Activated B cell treated with CpG ODN at 0.5 μM for 24 hours (primary cell): ENCODE measurements around the gene KIF12. TPM values are rescaled to one million over a fixed set of nuclear protein-coding genes. Genes with fewer than 3 reads are reported as not detected.

ENCODE experiments used
- ATAC-seq: fragments of 200-7000 bp; cut with Tn5 transposase; one replicate; pipeline ENCODE4 v1.10.0; 2021; ENCODE audit warnings: low read depth, mild to moderate bottlenecking, moderate library complexity
- CTCF ChIA-PET: fragments of 350-600 bp; sonication (Branson Sonifier 250); formaldehyde crosslinking; loops from one replicate; lab custom pipeline; 2021; ENCODE audit warnings: antibody characterized with exemption; lab: Charles Lee
- POLR2A ChIA-PET: fragments of 350-600 bp; sonication (Branson Sonifier 250); formaldehyde crosslinking; loops from one replicate; lab custom pipeline; 2021; ENCODE audit warnings: antibody characterized with exemption; lab: Charles Lee
- DNase-seq: peaks from one replicate; pipeline ENCODE4 v3.0.0; 2022
- H3K27ac Mint-ChIP-seq: one replicate; pipeline ENCODE4 v1.8.0; 2020; ENCODE audit warnings: mixed read lengths
- H3K27me3 Mint-ChIP-seq: one replicate; pipeline ENCODE4 v1.8.0; 2021; ENCODE audit warnings: mixed read lengths
- H3K36me3 Mint-ChIP-seq: one replicate; pipeline ENCODE4 v1.8.0; 2021; ENCODE audit warnings: low read depth, mixed read lengths
- H3K4me1 Mint-ChIP-seq: one replicate; pipeline ENCODE4 v1.8.0; 2021; ENCODE audit warnings: mixed read lengths
- H3K4me3 Mint-ChIP-seq: one replicate; pipeline ENCODE4 v1.8.0; 2020; ENCODE audit warnings: mild to moderate bottlenecking, mixed read lengths
- H3K9me3 Mint-ChIP-seq: one replicate; pipeline ENCODE4 v1.8.0; 2020; ENCODE audit warnings: mixed read lengths
- CTCF ChIP-seq: fragments of 200-600 bp; IDR thresholded peaks from one replicate; pipeline ENCODE4 v1.8.0; 2022; ENCODE audit warnings: antibody characterized with exemption, mild to moderate bottlenecking
- intact Hi-C: fragments of 100-400 bp; cut with micrococcal nuclease; formaldehyde crosslinking; loops from one replicate; pipeline ENCODE4 v1.15.1; 2024
- total RNA-seq: library from RNA; stranded (reverse); gene quantifications from 2 replicates; pipeline ENCODE4 v1.2.3, GENCODE V29; 2022

The KIF12 gene
- total RNA-seq, 1 donor from 2014 or later, result not detected

GRCh38 chr9:114080195-114080772 is 18.8 kb downstream of the KIF12 start:
- intact Hi-C loops, result no loop called here
- DNase-seq, result no peak
- Mint-ChIP-seq H3K4me1 (no peaks in the 10 kb centered on the region), H3K9me3 (no peaks in the 10 kb centered on the region), H3K27me3 (peaks cover 13% of the 10 kb centered on the region), H3K27ac (no peak overlapping the region), H3K4me3 (no peak overlapping the region), H3K36me3 (no peaks in the 10 kb centered on the region)
- CTCF ChIA-PET, result interaction anchor here (1.2 kb wide), 1 partner anchor 13 kb away, joined by 3 read pairs; no protein-coding TSS in a partner anchor
- POLR2A ChIA-PET, result no interaction called here
- no peak for ATAC-seq
- no peak for TF ChIP-seq CTCF

GRCh38 chr9:114078781-114079156 is 20.3 kb downstream of the KIF12 start:
- CTCF ChIA-PET, result no interaction called here
- ATAC-seq, result no peak
- Mint-ChIP-seq H3K27ac (no peak overlapping the region), H3K9me3 (no peaks in the 10 kb centered on the region), H3K4me3 (no peak overlapping the region), H3K4me1 (no peaks in the 10 kb centered on the region), H3K36me3 (no peaks in the 10 kb centered on the region), H3K27me3 (peaks cover 13% of the 10 kb centered on the region)
- POLR2A ChIA-PET, result no interaction called here
- DNase-seq, result no peak
- TF ChIP-seq CTCF, result no peak
- intact Hi-C loops, result no loop called here

- no peak for ATAC-seq
- no peak for TF ChIP-seq CTCF
- CTCF ChIA-PET, result no interaction called here
- H3K4me3 Mint-ChIP-seq, result no peak within 1 kb of the TSS
- H3K36me3 Mint-ChIP-seq, result no peaks in the 10 kb centered on the region
- peaks cover 13% of the 10 kb centered on the region for H3K27me3 Mint-ChIP-seq
- H3K4me1 Mint-ChIP-seq, result no peaks in the 10 kb centered on the region
- intact Hi-C loops, result no loop called here
- no peak within 1 kb of the TSS for H3K27ac Mint-ChIP-seq
- POLR2A ChIA-PET, result no interaction called here
- no peaks in the 10 kb centered on the region for H3K9me3 Mint-ChIP-seq
- DNase-seq, result no peak
Measured at GRCh38 chr9:114078021-114078780, 20.9 kb downstream of the KIF12 start, which contains the start of gene AMBP. TSS of gene AMBP (minus strand) at chr9:114078300. CDS start at chr9:114078209, 91 bp downstream.

- H3K4me1 Mint-ChIP-seq, result no peaks in the 10 kb centered on the region
Measured at GRCh38 chr9:114077162-114077837, 21.8 kb downstream of the KIF12 start.

More at GRCh38 chr9:114077162-114077837, 21.8 kb downstream of the KIF12 start:
- no peak for DNase-seq
- POLR2A ChIA-PET, result no interaction called here
- peaks cover 13% of the 10 kb centered on the region for H3K27me3 Mint-ChIP-seq
- H3K4me3 Mint-ChIP-seq, result no peak overlapping the region
- TF ChIP-seq CTCF, result no peak
- H3K27ac Mint-ChIP-seq, result no peak overlapping the region
- CTCF ChIA-PET, result no interaction called here
- no peaks in the 10 kb centered on the region for H3K9me3 Mint-ChIP-seq
- ATAC-seq, result no peak
- intact Hi-C loops, result no loop called here
- H3K36me3 Mint-ChIP-seq, result no peaks in the 10 kb centered on the region
